Colon (tissue), 2 donors: ENCODE results near the gene USB1.

ENCODE experiments used
- FAIRE-seq: peaks from 2 replicates; lab custom pipeline; 2012; peaks lifted over from hg19 to GRCh38; lab: Jason Lieb, UNC
- donor health status: control.
- donor health status: control.

The USB1 gene

GRCh38 chr16:58020628-58021521 is 19.7 kb downstream of the USB1 start:
- FAIRE-seq, result no peak

DNA sequence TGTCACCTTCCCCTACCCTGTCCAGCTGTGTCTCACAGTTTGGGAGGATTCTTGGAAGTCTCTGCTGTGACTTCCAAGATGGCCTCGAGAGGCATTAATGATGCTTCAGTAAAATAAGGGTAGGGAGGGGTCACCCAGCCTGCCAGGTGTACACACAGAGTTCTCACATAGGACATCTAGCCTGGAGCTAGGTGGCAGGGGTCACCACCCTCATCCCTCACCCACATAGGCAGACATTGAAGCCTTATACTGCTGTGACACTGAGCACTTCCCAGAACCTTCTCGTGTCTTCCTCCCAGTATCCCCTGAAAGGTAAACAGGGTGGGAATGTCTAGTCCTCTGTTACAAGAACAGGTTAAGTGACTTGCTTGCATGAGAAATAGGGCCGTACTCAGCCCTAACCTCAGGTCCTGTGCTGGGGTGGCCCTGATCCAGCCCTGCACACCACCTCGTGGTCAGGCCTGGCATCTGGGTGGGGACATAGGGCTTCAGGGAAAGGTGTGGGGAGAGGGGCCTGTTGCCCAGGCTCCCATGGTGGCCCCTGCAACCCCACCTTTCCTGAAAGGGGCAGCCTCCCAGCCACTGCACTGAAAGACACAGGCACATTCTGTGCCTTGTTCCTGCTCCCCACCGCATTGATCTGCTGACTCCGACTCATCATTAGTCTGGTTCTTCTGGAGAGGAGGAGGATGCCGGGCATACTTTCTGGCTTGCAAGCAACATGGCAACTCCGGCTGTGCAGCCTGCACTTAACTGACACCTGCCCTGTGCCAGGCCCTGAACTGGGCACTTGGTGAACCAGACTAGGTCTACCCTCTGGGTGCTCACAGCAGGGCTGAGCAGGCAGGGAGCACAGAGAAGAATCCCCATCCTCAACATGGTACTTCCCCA is 20.7 kb downstream of the USB1 start:
- no peak for FAIRE-seq

- FAIRE-seq, result no peak
Measured at GRCh38 chr16:58022601-58023371, 21.6 kb downstream of the USB1 start.

GRCh38 chr16:58024486-58025350 is 23.5 kb downstream of the USB1 start:
- FAIRE-seq, result no peak

DNA sequence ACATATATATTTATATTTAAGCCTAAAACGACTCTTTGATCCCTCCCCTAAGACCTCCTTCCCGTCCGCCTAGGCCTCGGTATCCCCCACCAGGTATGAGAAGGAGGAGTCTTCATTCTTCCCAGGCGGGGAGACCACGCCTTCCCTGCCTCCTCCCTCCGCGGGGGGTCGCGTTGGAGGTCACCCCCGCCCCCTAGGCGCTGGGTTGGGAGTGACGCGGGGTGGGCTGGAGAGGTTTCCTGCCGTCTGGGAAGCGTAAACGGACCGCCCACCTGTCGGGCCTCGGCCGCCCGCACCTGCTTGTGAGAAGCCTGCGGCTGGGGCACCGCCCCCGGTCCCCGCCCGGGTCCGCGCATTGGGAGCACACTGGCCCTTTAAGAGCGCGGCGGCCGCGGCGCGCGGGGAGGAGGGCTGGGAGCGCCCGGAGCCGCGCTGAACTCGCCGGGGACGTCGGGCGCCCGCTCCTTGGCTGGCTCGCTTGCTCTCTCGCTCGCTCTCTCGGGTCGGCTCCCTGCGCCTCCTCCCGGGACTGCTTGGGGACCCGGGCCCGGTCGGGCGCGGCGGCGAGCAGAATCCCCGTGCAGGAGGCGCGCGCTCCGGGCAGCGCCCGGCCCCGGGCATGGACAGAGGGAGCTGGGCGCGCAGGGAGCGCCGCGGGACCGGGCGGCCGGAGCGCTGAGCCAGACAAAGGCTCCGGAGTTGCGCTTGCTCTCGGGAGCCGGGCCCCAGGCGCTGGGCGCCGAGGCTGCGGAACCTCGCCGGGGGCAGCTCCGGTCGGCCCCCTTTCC is 24.3 kb downstream of the USB1 start, which contains the start of gene MMP15:
TSS of gene MMP15 (plus strand) at position 404 of the 788 bp plus-strand sequence. CDS start 597 bp downstream, outside the sequence.
- FAIRE-seq, result no peak

DNA sequence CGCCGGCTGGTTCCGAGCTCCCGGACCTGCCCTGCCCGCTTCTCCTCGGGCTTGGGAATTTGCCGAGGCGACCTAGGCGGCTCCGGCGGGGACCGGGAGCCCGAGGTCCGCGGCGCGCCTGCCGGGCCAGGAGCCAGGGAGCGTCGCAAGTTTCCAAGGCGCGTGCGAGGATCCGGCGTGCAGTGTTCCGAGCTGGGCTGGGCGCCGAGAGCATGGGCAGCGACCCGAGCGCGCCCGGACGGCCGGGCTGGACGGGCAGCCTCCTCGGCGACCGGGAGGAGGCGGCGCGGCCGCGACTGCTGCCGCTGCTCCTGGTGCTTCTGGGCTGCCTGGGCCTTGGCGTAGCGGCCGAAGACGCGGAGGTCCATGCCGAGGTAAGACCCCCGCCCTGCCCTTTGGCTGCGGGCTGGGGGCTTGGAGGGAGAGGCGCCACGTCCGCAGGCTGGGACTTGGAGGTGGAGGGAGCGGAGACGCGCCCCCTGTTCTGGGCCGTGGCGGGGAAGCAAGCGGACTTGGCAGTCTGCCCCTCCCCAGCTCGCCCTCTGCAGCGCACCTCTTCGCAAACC is 25.0 kb downstream of the USB1 start:
- FAIRE-seq, result no peak

DNA sequence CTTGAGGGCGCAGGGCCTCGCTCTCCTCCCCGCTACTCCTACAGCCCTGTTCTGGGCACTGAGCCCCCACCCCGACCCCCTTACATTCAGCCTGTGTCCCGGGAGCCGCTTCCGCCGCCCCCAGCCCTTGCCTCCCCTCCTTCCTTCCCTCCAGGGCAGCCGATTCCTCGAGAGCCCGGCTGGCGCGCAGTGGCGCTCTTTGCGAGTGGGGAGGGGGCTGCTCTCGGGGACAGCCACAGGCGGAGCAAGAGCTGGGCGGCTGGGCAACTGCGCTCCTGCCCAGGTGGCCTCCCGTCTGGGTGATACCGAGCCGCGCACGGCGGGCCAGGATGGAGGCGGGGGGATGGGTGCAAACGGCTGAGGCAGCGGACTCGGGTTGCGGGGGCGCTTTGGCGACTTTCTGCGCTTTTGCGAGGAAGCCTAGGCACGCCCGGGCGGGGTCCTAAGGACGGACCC is 25.5 kb downstream of the USB1 start:
- FAIRE-seq, result no peak

DNA sequence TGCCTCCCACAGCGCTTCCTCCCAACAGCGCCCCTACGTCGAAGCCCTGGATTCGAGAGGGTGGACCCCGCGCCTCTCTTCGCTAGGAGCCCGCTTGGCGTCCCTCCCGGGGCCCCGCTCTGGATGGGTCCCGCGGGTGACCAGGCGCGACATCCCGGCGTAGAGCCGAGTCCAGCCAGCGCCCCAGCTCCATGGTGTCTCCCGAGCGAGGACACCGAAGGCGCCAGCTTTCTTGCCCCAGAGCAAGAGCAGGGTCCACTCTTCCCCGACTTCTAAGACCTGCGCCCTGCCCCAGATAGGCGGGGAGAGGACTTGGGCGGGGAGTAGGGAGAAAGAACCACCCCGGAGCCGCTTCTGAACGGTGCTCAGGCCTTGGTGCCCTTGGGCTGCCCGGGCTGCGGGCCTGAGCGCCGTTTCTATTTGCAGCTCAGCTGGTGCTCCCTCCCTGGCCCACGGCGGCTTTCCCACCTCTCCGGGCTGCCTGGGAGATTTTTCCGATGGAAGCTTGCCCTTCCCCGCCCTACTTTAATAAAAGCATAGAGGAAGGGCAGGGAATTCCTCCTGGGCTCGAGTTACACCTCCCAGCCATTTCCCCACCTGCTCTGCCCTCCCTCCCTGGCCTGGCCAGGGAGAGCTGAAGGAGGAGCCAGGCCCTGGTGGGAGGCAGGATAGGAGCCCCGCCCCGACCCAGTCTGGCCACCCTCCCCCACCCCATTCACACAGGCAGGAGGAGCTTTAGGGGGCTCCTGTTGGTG is 26.1 kb downstream of the USB1 start:
- FAIRE-seq, result no peak

DNA sequence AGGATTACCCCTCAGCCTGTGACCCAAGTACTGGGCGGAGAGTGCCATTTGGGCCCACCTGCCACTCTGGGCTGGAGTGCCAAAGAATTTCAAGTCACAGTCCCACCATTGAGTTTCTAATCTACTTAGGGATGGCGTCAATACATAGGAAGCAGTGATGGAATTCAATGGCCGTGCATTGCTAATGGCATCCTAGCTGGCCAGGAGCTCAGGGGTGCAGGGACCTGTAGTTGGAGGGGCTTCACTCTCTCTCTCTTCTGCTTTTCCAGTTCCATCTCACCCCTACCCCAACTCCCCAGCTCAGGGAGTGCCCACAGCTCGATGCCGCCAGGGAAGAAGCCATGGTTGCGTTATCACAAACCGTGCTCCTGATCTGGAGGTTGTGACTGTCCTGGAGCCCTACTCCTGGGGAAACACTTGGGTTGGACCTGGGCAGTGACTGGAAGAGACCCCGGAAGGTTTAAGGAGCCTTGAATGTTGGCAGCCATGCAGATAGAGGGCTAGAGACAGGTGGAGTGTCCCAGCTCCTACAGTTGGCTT is 26.8 kb downstream of the USB1 start:
- no peak for FAIRE-seq

GRCh38 chr16:58028541-58029070 is 27.4 kb downstream of the USB1 start:
- no peak for FAIRE-seq

DNA sequence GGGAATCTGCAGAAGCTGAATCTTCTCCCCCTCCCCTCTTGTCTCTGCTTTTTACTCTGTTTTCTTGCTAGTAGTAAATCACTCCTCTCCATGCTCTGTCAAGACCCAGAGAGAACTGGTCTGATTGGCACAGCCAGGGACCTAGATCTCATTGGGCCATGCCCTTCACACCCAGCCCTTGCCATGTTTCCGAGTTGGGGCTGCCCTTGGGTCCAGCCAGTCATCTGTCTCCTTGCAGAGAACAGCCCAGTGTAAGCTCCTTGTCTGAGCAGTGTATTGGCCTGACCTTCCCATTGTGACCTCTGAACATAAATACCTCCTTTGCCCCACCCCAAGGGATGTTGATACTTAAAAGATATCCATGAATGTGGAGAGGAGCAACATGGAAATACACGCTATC is 28.2 kb downstream of the USB1 start:
- FAIRE-seq, result no peak

DNA sequence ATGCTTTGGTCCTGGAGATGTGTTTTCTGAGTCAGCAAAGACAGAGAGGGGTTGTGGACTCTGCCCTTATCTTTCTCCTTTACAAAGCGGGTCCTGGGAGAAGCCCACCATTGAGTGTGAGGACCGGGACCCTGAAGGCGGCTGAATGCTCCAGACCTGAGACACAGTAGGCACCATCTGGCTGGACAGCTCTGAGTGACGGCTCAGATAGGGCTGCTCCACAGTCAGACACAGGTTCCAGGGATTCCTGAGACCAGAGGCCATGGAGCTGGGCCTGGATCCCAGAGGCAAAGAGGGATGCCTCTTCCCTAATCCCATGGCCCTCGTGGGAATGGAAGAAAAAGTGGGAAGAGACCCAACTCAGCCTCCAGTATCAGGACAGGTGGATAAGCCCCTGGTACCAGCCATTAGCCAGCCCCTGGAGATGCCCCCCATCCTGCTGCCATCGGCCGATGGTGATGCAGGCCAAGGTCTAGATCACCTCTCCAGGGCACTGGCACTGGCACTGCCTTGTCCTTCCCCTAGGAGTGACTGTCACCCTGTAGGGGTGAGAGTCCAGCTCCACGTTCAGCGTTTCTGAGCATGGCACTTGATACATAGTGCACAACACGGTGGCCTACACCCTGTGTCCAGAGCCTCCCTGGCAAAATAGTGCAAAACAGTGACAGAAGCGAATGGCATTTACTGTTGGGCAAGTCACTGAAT is 29.1 kb downstream of the USB1 start:
- FAIRE-seq, result no peak

DNA sequence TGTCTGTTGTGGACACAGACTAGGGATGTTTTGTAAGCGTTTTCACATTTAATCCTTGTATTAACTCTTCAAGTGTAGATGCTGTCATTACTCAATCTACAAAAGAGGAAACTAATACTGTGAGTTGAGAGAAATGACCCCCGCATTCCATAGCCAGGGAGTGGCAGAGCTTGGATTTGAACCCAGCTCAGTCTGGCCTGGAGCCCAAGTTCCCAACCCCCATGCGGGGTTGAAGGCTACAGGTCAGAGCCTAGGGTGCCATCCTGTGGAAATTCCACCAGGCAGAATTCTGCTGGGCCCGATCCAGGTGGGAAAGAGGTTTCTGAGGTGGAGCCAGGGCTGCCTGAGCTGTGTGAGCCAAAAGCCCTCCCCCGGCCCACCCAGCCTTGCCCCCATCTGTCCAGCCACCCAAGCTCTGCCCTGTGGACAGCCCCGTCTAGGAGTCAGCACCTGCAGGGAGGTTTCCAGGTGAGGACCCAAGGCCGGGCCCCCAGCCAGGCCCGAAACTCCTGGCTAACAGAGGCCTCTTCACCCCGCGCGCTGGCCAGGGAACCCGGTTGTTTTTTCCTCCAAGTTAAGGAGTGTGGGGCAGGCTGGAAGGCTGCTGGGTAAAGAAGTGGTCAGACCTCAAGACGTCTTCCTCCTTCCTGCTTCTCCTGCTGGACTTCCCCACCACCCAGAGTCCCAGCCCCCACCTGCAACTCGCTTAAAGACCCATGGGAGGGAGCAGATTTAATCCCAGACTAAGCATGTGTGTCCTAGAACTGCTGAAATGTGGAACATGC is 30.0 kb downstream of the USB1 start:
- no peak for FAIRE-seq

DNA sequence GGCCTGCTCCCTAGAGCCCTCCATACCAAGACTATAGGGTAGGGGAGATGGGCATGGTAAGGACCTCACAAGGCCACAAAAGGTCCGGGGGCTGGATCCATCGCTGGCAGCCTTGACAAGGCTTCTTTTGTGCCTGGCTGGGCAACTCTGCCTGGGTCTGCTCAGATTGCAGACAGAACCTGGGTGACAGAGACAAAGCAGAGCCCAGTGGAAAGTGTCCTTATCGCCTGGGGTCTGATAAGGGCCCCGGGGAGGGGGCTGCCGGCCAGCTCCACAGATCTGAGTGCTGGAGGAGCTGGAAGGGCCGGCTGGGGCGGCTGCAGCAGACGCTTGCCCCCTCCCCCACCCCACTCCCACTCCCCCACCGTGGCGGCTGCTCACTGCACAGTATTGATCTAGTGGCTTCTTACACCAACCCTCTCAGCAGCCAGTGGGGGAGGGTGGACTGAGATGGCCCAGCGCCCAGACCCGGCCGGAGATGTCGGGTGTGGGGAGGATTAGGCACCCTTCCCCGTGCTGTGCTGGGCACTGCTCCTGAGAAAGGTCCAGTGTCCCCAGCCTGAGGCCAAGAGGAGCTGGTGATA is 31.6 kb downstream of the USB1 start:
- FAIRE-seq, result no peak

DNA sequence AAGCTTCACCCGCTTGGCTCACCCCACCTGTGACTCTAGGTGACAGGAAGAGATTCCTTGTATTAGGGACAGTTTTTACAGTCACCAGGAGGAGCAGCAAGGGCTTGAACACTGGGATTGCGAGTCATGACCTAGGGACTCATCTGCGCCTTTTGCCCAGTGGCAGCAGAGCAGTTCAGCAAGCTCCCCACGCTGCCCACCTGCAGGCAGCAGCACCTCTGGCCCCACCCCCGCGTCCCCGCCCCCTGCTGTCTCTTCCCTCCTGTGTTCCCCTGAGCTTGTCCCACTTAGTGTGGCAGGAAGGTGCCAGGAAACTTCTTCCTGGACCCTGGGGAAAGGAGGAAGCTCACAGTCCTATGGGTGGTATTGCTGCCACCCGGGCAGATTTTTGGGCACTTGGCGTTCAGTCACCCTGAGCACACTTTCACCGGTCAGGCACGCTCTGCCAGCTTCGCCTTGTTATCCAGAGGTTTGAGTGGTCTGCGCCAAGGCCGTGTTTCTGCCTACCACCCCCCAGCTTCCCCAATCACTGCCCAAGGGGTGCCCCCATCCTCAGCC is 33.0 kb downstream of the USB1 start:
- no peak for FAIRE-seq

DNA sequence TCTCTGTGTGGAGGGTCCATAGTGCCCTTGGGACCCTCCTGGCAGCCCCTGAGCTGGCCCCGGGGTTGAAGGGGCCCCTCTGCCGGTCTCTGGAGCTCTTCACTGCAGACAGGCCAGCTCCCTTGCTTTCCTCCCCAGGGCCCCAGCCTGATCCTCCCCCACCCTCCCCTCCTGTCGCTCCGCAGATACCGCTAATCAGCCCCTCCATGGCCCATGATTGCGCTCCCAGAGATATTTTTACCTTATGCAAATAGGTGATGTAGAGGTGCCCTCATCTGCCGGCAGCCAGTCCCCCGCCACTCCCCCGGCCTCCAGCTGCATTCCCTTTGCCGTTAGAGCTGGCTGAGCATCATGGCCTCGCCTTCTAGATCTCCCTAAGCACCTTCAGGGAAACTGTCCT is 33.6 kb downstream of the USB1 start:
- no peak for FAIRE-seq
